ENCODE data around the gene CHRDL1. TPM values are rescaled to one million over a fixed set of nuclear protein-coding genes. Genes with fewer than 3 reads are reported as not detected.

The CHRDL1 gene
- polyA plus RNA-seq, 4 donors: 9.8 to 96.7 (median 13.3) TPM

DNA sequence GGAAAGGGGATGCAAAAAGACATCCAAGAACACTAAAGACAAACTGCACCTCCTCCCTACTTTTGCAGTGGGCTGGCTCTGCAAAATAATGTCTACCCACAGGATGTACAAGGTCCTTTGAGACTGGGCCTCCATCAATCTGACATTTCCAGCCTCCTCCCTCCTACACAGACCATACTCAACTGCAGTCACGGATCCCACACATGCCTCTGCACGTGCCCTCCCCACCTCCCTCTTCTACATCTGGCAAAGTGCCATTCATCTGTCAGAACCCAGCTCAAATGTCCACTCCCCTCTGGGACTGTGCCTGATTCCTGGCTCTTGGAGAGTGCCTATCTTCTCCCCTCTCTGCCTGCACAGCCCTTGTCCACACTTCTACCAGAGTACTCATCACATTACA, 50.3 kb downstream of the CHRDL1 start:
- DNase-seq (ENCODE audit: low read depth in 4 of 4, low spot score in 3 of 4): peak in 2 of 4 donors; percentile 0 to 1

GRCh38 chrX:110743679-110744340, 51.8 kb downstream of the CHRDL1 start:
- DNase-seq (ENCODE audit: low read depth in 4 of 4, low spot score in 3 of 4): no peak

DNA sequence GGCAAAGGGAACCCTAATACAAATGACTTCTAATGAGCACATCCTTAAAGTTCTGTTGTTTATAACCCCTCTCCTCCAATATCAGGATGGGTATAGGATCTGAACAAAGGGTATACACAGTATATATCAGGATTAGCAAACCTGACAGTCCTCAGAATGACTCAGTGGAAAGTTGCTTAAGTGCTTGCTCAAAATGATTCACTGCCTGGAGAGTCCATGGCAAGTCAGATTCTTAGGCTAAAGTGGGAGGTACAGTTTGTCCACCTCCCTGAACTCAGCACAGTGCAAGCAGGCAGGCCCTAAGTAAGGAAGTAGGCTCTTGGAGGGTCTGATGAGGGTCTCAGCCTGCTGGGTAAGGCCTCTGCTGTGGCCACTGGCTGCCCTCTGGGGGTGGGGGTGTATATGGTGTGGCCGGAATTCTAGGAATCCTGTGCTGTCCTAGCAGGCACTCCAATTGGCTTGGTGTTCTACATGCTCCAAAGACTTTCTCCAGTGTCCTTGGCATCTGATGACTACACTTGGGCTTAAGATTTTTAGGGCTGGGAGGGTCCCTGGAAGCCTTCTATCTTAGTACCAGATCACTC, 54.3 kb downstream of the CHRDL1 start:
- no peak for DNase-seq (ENCODE audit: low read depth in 4 of 4, low spot score in 3 of 4)

DNA sequence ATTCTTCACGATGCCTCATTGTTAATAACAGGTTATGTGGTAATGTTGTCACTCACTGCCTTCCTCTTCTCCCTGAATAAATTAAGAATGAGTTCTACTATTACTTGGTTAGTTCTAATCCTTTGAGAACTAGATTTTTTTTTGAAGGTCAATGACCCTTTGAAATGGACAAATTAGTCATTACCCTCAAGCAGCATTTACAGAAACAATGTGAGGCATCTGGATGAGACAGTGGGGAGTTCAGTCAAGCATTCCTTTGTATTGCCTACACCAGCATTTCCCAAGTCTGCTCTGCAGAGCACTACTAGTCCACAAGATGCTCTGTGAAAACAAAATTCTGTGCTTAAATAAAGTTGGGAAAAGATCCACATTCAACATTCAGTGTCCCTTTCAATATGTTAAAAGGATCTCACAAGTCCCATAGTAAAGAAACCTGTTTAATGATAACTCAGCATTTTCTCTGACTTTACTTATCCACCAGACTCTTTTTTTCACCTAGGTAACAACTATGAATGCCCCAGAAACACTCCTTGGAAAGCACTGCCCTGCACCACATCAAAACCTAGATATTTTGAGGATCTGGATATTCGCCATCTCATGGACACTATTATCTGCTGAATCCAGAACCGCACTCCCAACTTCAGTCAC, 60.6 kb downstream of the CHRDL1 start:
- no peak for DNase-seq (ENCODE audit: low read depth in 4 of 4, low spot score in 3 of 4)

GRCh38 chrX:110734271-110734670, 61.3 kb downstream of the CHRDL1 start:
- no peak for DNase-seq (ENCODE audit: low read depth in 4 of 4, low spot score in 3 of 4)

GRCh38 chrX:110733166-110733565, 62.5 kb downstream of the CHRDL1 start:
- DNase-seq (ENCODE audit: low read depth in 4 of 4, low spot score in 3 of 4): no peak

- DNase-seq (ENCODE audit: low read depth in 4 of 4, low spot score in 3 of 4): no peak
Observed at GRCh38 chrX:110732266-110732665, 63.4 kb downstream of the CHRDL1 start.

DNA sequence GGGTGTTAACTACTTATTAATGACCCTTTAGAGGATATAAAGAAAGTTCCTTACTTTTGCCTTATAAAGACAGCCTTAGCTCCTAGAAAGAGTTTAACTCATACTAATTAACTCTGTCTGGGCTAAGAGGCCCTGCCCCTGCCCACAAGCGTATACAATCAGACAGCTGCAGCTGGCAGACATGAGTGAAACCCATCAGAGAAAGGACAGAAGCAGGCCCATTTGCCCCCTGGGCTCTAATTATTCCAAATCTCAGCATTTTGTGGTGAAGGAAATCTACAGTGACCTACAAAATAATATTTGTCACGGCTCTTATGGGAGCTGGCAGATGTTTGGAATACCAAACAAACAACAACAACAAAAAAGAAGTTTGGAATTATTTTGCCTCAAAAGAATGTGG, 71.8 kb downstream of the CHRDL1 start:
- no peak for DNase-seq (ENCODE audit: low read depth in 4 of 4, low spot score in 3 of 4)

- no peak for DNase-seq (ENCODE audit: low read depth in 4 of 4, low spot score in 3 of 4)
Observed at GRCh38 chrX:110722135-110722534, 73.5 kb downstream of the CHRDL1 start.

- DNase-seq (ENCODE audit: low read depth in 4 of 4, low spot score in 3 of 4): no peak
Observed at GRCh38 chrX:110713666-110714065, 82.0 kb downstream of the CHRDL1 start.

DNA sequence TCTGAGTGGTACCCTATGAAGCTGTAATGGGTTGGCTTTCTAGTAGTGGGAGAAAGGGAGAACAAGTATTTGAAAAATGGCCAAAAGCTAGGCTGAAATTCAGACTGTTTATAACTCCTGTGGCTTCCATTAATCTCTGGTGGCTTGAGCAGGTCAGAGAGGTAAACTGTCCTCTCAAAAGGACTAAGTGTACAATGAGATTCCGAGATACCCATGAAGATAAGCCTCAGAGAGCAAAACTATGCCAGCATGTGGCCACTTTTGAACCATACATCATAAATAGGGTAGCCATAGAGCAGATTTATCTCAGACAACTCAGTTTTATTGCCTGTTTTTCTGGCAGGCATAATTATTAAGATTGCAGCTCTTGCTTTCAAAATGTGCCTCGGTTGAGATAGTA, 89.2 kb downstream of the CHRDL1 start:
- no peak for DNase-seq (ENCODE audit: low read depth in 4 of 4, low spot score in 3 of 4)

- no peak for DNase-seq (ENCODE audit: low read depth in 4 of 4, low spot score in 3 of 4)
Observed at GRCh38 chrX:110703641-110704040, 92.0 kb downstream of the CHRDL1 start.

DNA sequence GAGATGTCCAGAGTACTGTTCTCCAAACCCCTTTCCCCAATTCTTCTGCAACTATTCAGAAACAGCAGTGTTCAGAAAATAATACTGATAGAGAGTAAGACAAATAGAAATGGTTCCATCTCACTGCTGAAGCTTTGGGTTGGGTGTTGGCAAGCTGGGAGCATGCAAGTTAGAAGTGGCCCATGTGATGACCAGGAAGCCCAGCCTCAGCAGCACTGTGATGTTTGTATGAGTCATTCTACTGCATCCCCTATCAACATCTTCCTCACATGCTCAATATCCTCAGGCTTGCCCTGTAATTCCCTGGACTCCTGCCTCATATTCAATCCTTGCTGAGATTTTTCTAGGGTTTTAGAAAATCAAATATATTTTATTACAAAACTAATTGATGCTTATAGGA, 96.5 kb downstream of the CHRDL1 start:
- DNase-seq (ENCODE audit: low read depth in 4 of 4, low spot score in 3 of 4): no peak

- no peak for DNase-seq (ENCODE audit: low read depth in 4 of 4, low spot score in 3 of 4)
Observed at GRCh38 chrX:110698696-110699095, 96.9 kb downstream of the CHRDL1 start.

DNA sequence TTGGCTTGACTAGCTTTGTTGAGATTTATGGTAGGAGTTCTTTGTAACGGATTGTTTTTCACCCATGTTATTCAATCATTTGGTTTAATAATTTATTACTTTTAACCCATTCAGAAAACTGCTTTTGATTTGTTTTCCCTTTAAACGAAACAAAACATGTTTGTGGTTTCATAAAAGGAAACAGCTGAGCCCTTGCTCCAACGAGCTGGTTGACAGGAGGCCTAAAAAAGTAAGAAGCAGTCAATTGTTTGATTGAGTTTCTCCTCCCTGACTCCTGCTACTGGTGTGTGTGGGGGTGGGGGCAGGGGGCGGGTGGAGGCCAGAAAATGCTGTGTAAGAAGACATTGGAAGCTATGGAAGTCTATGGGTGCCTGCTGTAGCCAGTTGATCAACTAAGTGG, 102.8 kb downstream of the CHRDL1 start:
- DNase-seq (ENCODE audit: low read depth in 4 of 4, low spot score in 3 of 4): no peak

- no peak for DNase-seq (ENCODE audit: low read depth in 4 of 4, low spot score in 3 of 4)
Observed at GRCh38 chrX:110691446-110691845, 104.2 kb downstream of the CHRDL1 start.

DNA sequence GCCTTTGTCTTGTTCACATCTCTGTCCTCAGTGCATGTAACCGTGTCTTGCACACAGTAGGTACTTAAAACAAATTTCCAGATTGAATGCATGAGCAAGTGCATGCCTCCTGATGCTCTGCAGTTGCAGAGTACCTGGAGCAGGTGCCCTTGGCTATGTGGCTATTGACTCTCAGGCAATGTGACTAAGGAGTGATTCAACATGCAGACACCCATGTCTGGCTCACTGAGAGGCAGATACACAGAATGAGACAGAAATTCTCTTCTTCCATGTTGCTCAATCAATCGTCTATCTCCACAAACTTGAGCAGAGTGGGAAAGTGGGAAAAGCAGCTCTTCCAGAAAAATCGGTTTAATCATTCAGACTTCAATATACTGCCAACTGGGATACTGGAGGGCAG, 111.0 kb downstream of the CHRDL1 start:
- DNase-seq (ENCODE audit: low read depth in 4 of 4, low spot score in 3 of 4): no peak

GRCh38 chrX:110683925-110684324, 111.7 kb downstream of the CHRDL1 start:
- DNase-seq (ENCODE audit: low read depth in 4 of 4, low spot score in 3 of 4): no peak

DNA sequence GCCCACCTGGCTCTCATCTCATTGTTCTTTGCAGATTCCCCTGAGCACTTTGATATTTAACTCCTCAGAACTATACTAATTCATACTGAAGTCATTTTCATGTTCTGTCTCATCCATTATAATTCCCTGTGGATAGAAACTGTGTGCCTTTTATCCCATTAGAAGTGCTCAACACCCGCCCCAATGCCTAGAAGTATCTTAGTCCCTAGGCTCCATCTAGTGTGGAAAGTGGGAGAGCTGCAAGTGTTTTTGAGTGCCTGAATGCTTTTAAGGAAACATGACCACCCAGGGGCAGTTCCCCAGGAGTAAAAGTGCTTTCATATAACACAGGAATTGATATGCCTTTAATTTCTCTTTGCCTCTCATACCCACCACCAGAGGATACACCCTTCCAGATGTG, 117.0 kb downstream of the CHRDL1 start:
- DNase-seq (ENCODE audit: low read depth in 4 of 4, low spot score in 3 of 4): no peak

DNA sequence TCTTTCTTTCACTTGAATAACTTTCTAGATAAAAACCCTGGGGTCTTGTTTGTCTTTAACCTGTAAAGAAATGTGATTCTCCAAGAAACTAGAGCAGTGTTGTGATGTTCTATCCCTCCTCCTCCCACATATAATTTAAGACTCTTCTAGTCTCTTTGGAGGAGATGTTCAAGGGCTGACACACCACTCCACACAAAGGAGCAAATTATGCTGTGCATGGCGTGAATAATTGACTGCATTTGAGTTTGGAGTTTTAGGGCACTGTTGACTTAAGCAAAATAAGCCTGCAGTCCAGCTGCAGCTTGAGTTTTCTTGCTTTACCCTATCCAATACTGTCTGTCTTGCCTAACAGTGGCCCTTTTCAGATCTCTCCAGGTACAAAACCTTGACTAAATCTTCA, 119.7 kb downstream of the CHRDL1 start:
- no peak for DNase-seq (ENCODE audit: low read depth in 4 of 4, low spot score in 3 of 4)

GRCh38 chrX:110671068-110671803, 124.4 kb downstream of the CHRDL1 start:
- no peak for DNase-seq (ENCODE audit: low read depth in 4 of 4, low spot score in 3 of 4)

GRCh38 chrX:110669572-110669971, 126.0 kb downstream of the CHRDL1 start:
- no peak for DNase-seq (ENCODE audit: low read depth in 4 of 4, low spot score in 3 of 4)
